Cardiac fibroblast (primary cell): ENCODE results near the gene NCOA1.

Source experiments
- DNase-seq, 2 donors: peaks; one replicate each; pipeline versions ENCODE4 v3.0.0 to v3.0.0-alpha.2; 2010; ENCODE audit warnings: low read depth in 2 of 2
- H3K4me3 ChIP-seq, 2 donors: replicated peaks in 1 of 2; 1 replicate in 1 of 2; 2 replicates in 1 of 2; pipeline ENCODE4 v1.5.1; 2011; ENCODE audit warnings: low read depth in 2 of 2, low read length in 2 of 2, mild to moderate bottlenecking in 2 of 2, moderate library complexity in 1 of 2
- TF ChIP-seq, protein P1 (sequence below): IDR thresholded peaks from one replicate; pipeline ENCODE4 v1.5.1; 2011; ENCODE audit warnings: low read depth, mild to moderate bottlenecking, low read length, inconsistent platforms

The NCOA1 gene

DNA sequence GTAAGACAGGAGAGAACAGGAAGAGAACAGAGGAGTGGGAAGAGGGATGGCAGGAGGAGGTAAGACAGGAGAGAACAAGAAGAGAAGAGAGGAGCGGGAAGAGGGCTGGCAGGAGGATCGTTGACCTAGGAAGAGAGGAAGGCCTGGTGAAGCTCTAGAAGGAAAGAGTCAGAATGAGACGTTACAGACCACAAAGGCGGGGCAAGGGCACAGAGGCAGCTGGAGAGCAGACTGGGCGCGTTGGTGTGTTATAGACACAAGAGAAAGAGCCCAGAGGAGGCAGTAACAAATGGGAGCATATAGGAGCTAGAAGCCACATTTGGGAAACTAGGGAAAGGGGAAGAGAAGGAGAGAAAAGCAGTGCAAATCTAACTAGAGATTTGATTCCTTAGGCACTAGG is 275.6 kb downstream of the NCOA1 start:
- DNase-seq = no peak

DNA sequence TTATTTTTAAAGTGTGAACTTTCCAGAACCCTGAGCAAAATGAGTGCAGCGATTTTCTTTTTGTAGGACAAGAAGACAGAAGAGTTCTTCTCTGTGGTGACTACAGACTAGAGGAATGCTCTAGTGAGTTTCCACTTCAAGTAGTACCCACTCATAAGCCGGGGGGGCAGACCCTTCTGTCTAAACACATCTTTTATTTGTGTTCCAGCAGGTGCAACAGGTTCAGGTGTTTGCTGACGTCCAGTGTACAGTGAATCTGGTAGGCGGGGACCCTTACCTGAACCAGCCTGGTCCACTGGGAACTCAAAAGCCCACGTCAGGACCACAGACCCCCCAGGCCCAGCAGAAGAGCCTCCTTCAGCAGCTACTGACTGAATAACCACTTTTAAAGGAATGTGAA is 277.0 kb downstream of the NCOA1 start:
- no peak for DNase-seq
- H3K4me3 ChIP-seq = no peak overlapping the region
- TF ChIP-seq, protein P1, sequence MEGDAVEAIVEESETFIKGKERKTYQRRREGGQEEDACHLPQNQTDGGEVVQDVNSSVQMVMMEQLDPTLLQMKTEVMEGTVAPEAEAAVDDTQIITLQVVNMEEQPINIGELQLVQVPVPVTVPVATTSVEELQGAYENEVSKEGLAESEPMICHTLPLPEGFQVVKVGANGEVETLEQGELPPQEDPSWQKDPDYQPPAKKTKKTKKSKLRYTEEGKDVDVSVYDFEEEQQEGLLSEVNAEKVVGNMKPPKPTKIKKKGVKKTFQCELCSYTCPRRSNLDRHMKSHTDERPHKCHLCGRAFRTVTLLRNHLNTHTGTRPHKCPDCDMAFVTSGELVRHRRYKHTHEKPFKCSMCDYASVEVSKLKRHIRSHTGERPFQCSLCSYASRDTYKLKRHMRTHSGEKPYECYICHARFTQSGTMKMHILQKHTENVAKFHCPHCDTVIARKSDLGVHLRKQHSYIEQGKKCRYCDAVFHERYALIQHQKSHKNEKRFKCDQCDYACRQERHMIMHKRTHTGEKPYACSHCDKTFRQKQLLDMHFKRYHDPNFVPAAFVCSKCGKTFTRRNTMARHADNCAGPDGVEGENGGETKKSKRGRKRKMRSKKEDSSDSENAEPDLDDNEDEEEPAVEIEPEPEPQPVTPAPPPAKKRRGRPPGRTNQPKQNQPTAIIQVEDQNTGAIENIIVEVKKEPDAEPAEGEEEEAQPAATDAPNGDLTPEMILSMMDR = no peak

More for the DNA sequence above, 275.6 kb downstream of the NCOA1 start:
- H3K4me3 ChIP-seq = no peak overlapping the region
- TF ChIP-seq, protein P1 = no peak

DNA sequence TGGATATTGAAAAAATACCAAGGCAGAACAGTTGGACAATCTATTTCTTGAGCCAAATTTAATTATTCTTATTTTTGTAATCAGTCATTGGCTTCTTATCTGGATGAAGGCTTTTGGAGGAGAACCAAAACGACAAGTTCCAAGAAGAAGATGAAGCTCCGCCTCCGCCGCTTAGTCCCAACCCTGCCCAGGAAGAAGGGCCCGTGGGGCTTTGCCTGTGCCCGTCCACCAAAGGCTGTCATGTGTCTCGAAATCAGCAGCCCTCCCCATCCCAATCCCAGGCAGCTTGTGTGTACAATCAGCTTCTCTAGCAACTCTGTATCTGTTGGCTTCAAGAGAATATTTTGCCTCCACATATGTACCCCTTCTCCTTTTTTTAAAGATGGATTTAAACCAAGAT is 277.5 kb downstream of the NCOA1 start:
- DNase-seq = no peak
- TF ChIP-seq, protein P1 = no peak
- H3K4me3 ChIP-seq = no peak overlapping the region

DNA sequence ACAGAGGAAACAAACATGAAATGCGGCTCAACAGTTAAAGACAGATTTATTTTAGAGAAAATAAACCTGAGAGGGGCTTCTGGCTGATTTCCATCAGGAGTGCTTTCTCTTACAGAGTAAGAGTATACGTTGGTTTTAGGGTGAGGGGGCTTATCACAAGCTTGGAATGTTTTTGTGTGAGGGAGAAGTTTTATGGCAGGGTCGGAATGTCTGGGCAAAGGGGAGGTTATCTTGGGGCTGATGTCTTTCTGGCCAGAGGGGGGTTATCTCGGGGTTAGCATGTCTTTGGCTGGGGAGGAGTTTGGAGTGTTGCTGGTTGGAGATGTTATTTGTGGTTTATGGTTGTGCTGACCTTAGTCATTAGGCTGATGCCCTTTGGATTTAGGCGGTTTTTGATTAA is 280.0 kb downstream of the NCOA1 start:
- H3K4me3 ChIP-seq = no peak overlapping the region
- DNase-seq = no peak
- TF ChIP-seq, protein P1 = no peak

DNA sequence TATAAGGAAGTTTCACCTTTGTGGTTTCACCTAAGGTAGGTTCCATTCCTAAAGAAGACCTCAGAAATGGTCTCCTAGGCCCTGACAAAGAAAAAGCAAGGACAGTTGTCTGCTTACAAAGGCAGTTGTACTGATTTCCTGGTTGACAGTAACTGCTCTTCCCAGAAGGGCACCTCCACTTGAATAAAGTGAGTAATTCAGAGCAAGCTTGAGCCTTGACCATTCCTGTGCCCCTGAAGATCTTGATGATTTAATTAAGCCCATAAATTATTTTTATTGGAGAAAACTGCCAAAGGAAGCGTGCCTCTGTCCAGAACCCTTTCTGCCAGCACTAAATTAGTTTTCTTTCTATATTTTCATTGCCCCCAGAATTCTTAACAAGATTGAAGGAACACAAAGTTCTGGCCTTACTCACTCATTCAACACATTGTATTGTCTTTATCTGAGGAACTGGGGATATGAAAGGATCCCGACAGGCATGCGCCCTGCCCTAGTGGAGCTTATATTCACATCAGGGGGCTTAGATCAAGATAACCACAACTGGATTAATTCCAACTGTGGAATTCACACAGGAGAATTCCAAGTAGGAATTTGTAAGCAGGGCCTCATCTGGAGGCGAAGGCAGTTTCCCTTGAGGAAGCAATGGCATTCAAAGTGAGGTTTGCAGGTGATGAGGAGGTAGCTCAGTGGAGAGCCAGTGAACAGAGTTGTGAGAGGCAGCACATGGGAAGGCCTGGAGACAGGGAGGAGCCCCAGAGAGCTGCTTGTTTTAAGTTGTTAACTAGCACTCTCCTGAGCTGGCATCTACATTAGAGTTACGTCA is 280.9 kb downstream of the NCOA1 start:
- H3K4me3 ChIP-seq = no peak overlapping the region
- no peak for DNase-seq
- TF ChIP-seq, protein P1 = no peak

DNA sequence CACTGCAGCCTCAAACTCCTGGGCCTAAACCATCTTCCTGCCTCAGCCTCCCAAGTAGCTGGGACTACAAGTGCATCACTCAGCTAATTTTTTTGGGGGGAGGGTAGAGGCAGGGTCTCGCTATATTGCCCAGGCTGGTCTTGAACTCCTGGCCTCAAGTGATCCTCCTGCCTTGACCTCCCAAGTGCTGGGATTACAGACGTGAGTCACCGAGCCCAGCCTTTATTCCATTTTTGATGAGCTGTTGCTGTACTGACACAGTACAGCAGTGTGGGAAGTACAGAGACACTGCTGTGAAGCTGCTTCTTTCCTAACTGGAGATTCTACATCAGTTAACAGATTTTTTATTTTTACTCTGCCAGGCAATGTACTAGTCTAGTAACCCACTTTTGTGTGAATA is 283.3 kb downstream of the NCOA1 start:
- TF ChIP-seq, protein P1 = no peak
- H3K4me3 ChIP-seq = no peak overlapping the region

More for the DNA sequence above, 283.3 kb downstream of the NCOA1 start:
- DNase-seq = no peak
